ENCODE data around the gene POLD1. TPM values are rescaled to one million over a fixed set of nuclear protein-coding genes. Genes with fewer than 3 reads are reported as not detected.
"Not testable (repeated sequence)": the region's sequence is repeated elsewhere in the genome, so short reads cannot be mapped to it uniquely, and the experiment has no call there.

The POLD1 gene
- total RNA-seq (10 to 100 TPM; 38.4 to 40.8 TPM), polyA plus RNA-seq (10 to 100 TPM; 26.0 to 34.4 (median 33.8) TPM), total RNA-seq (25.4 to 121 (median 43.9) reads per million in 6 experiments)

DNA sequence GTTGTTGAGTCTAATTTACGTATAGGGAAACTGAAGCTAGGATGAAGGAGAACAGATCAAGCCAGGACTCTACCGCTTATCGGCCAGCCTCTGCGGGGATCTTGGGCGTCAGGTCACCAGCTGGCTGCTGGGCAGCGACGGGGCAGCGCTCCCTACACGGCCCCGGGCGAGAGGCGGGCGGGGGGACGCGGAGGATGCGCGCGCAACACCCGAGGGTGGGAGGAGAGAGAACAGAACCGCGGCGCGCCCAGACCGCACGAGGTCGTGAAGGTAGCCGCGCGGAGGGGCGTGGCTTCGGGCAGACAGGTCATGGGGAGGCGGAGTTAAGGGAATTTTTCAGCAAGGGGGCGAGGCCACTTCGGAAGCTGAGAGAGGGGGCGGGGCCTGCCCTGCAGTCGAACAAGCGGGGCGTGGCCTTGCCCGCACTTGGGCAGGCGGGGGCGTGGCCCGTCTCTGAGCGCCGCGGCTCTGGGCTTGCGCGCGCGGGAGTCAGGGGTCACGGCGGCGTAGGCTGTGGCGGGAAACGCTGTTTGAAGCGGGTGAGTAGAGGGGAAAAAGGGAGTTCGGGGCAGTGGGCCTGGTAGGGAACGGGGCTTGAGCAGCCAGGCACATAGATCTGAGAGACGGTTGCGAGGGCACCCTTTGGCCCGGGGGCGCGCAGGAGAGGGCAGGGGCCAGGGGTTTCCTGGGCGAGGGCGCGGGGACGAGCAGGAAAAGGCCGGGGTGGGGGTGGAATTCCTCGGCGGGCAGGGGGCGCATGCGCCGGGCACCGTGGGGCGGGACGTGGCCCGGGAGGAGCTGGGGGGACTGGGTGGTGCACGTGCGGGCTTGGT, at the start of gene POLD1:
Gene POLD1 (plus strand): TSS at position 496 of the 833 bp plus-strand sequence. CDS start 14,505 bp downstream, outside the sequence.
- DNase-seq = peak; percentile 97 to 99 (median 99)
- Mint-ChIP-seq H3K36me3 (peaks cover 0 to 29% (median 0%) of the 10 kb centered on the region in 3 donors), H3K4me3 (peak within 1 kb of the TSS; percentile 92 to 99 (median 96)), H3K9me3 (no peaks in the 10 kb centered on the region), H3K27me3 (peaks cover 0 to 5% (median 0%) of the 10 kb centered on the region in 5 donors), H3K27ac (peak within 1 kb of the TSS; percentile 88 to 98 (median 94)), H3K4me1 (peaks cover 35 to 52% (median 39%) of the 10 kb centered on the region in 4 donors)
- POLR2A ChIA-PET = interaction anchor here (0.6 to 2.6 kb wide), 12 partner anchors 8 to 720 kb away, joined by 3 to 21 read pairs (median 4); partner anchors contain the start of genes JOSD2, NR1H2 and SPIB
- ATAC-seq = peak; percentile 84 to 87

DNA sequence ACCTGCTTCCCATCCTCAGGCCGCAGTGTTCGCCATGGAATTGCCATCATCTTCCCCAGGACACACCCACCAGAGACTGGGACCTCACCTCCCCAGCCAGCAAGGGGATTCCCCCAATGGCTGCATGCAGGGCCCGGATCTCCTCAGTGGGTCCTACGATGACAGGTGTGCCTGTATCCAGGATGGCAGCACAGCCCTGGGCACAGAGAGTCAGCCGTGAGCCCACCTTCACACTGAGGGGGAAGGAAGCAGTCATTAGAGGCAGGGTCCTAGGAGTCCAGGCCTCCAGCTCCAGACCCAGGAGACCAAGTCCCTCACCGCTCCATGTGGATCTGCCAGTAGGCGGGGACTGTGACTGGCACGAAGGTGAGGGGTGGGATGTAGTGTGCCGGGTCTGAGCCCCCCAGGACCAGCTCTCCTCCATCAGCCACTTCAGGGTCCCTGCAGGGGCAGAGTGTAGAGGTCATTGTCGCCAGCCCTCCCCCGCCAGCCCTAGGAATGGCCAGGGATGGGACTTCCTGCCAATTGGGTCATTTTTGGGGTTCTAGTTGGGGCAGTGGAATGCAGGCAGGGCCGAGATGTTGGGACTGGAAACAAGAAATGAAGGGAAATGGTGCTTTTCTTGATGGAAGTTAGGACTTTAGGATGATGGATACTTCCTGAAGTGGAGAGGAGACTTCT, 49.3 kb upstream of the POLD1 start:
- POLR2A ChIA-PET = interaction anchor here (1.5 to 1.9 kb wide), 2 partner anchors 23 to 176 kb away, joined by 5 to 9 read pairs; partner anchors contain the start of gene JOSD2
- peaks cover 0 to 9% (median 0%) of the 10 kb centered on the region in 9 donors for H3K9me3 Mint-ChIP-seq
- H3K27ac Mint-ChIP-seq = peak overlapping the region in 3 of 10 donors; percentile 53 to 88 (median 60)
- DNase-seq (peak in 1 of 10 donors; percentile 53), ATAC-seq (no peak)
- H3K4me1 Mint-ChIP-seq = peaks cover 22 to 53% (median 45%) of the 10 kb centered on the region in 4 donors
- H3K4me3 Mint-ChIP-seq = peak overlapping the region; percentile 12 to 88 (median 56)
- peaks cover 0 to 3% (median 2%) of the 10 kb centered on the region in 3 donors for H3K36me3 Mint-ChIP-seq
- H3K27me3 Mint-ChIP-seq = peaks cover 3 to 62% (median 34%) of the 10 kb centered on the region in 5 donors

DNA sequence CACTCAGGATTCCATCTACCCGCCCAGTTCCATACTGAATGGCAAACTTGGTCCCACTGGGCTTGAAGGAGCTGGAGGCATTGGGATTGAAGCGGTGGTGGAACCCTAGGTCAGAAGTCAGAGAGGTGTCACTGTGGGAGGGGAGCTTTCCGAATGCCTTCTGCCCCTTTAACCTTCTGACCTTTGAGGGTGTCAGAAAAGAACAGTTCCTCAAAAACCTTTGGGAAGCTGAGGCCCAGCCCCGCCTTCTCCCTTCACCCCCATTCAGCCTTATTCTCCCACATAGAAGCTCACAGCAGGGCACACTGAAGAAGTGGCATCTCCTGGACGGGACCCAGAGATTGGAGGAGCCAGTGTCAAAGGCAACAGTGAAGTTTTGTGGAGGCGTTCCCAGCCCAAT, 47.1 kb upstream of the POLD1 start:
- Mint-ChIP-seq H3K4me1 (peaks cover 9 to 55% (median 26%) of the 10 kb centered on the region in 4 donors), H3K27me3 (peaks cover 3 to 44% (median 19%) of the 10 kb centered on the region in 5 donors)
- H3K4me3 Mint-ChIP-seq, ATAC-seq, H3K27ac Mint-ChIP-seq, H3K36me3 Mint-ChIP-seq, POLR2A ChIA-PET, DNase-seq, H3K9me3 Mint-ChIP-seq: not testable (repeated sequence)

DNA sequence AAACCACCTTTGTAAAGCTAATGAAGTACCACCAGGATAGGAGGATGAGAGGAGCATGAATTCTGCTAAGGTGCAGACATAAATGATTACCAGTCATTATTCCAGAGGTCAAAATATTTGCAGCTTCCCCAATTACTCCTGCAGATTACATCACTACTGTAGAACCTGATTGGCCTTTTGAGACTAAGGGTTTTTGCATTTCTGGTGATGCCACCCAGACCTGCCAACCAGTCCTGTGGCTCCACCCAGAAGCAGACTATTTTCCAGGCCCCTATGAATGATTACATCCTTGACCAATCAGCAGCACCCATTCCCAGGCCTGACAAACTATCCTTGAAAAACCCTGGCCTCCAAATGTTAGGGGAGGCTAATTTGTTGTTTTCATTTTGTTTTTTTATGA, 43.8 kb upstream of the POLD1 start:
- Mint-ChIP-seq H3K27me3 (peaks cover 4 to 29% (median 7%) of the 10 kb centered on the region in 5 donors), H3K27ac (no peak overlapping the region), H3K4me1 (peaks cover 0 to 48% (median 3%) of the 10 kb centered on the region in 4 donors), H3K9me3 (peaks cover 0 to 12% (median 5%) of the 10 kb centered on the region in 9 donors), H3K36me3 (peaks cover 0 to 5% (median 4%) of the 10 kb centered on the region in 3 donors), H3K4me3 (no peak overlapping the region)
- peak in 1 of 10 donors; percentile 4 for DNase-seq
- POLR2A ChIA-PET = interaction anchor here (1.1 kb wide), 1 partner anchor 24 kb away, joined by 4 read pairs; no protein-coding TSS in a partner anchor
- ATAC-seq = no peak

DNA sequence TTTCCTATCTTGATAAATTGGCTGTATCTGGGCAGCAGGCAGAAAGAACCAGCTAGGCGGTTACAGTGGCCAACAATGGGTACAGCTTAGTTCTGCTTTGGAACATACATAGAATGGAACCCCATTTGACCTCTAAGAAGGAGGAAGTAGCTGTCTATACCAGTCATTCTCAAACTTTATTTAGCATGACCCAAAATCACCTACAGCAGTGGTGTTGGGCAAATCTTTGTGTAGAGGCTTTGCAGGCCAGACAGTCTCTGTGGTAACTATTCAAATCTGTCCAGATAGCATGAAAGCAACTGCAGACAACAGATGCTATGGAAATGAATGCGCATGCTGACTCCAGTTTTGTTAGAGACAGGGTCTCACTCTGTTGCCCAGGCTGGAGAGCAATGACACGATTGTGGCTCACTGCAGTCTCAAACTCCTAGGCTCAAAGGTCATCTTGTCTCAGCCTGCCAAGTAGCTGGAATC, 43.0 kb upstream of the POLD1 start:
- H3K27me3 Mint-ChIP-seq = peaks cover 0 to 21% (median 6%) of the 10 kb centered on the region in 5 donors
- H3K27ac Mint-ChIP-seq = peak overlapping the region in 2 of 10 donors; percentile 10 to 40
- no peak for DNase-seq
- H3K4me1 Mint-ChIP-seq = peaks cover 0 to 44% (median 0%) of the 10 kb centered on the region in 4 donors
- H3K9me3 Mint-ChIP-seq = peaks cover 0 to 15% (median 5%) of the 10 kb centered on the region in 9 donors
- peak in 1 of 2 donors; percentile 54 for ATAC-seq
- H3K4me3 Mint-ChIP-seq = peak overlapping the region in 1 of 10 donors; percentile 47
- H3K36me3 Mint-ChIP-seq = peaks cover 0 to 5% (median 3%) of the 10 kb centered on the region in 3 donors
- POLR2A ChIA-PET = no interaction called here

DNA sequence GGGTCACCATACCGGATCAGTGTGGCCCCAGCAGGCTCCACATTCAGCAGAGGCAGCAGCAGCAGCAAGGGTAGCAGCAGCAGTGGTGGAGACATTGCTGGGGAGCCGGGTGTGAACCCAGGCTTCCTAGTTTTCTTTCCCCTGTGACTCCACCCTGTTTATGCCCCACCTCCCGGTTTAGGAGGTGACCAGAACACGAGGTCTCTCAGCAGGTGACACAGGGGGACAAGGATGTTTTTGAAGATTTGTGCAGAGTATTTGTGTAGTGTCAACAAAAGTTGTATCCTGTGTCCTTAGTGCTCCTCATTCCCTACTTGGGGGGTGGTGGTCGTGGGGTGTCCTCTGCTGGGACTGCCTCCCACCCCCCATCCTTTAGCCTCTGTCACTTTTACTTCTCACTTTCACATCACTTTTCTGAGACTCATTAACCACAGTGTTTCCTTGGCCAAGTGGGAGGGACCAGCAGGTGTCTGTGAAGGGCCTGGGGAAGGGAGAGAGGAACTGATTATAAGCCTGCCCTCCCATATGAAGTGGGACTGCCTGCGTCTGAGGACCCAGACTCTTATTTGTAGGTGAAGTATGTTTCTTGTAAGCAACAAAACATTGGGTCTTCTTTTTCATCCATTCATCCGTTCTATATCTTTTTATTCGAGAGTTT, 39.4 kb upstream of the POLD1 start:
- peaks cover 0 to 55% (median 0%) of the 10 kb centered on the region in 4 donors for H3K4me1 Mint-ChIP-seq
- POLR2A ChIA-PET = no interaction called here
- peaks cover 0 to 10% (median 1%) of the 10 kb centered on the region in 5 donors for H3K27me3 Mint-ChIP-seq
- peaks cover 0 to 17% (median 5%) of the 10 kb centered on the region in 9 donors for H3K9me3 Mint-ChIP-seq
- DNase-seq (no peak), ATAC-seq (peak in 1 of 2 donors; percentile 52)
- peak overlapping the region in 2 of 10 donors; percentile 40 to 45 for H3K27ac Mint-ChIP-seq
- H3K36me3 Mint-ChIP-seq = peaks cover 0 to 5% (median 3%) of the 10 kb centered on the region in 3 donors
- peak overlapping the region in 2 of 10 donors; percentile 50 to 73 for H3K4me3 Mint-ChIP-seq

DNA sequence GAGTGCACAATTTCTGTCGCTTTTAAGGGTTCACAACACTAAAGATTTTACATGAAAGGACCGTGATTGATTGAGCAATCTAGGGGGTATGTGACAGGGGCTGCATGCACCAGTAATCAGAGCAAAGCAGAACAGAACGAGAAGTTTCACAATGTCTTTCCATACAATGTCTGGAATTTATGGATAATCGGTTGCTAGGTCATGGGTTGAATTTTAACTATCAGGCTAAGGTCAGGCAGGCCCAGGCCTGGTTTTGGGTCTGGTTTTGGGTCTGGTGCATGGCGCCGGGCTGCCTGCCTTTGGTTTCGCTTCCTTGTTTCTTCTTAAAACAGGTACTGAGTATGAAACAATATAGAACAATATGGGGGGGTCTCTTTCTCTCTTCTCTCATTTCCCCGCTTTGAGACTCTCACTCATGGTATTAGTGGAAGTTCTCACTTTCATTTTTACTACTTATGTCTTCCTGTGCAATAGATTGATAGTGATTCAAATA, 37.0 kb upstream of the POLD1 start:
- ATAC-seq, DNase-seq: not testable (repeated sequence)
- POLR2A ChIA-PET = interaction anchor here (1.0 to 1.6 kb wide), 2 partner anchors 9 to 36 kb away, joined by 3 read pairs; no protein-coding TSS in a partner anchor

DNA sequence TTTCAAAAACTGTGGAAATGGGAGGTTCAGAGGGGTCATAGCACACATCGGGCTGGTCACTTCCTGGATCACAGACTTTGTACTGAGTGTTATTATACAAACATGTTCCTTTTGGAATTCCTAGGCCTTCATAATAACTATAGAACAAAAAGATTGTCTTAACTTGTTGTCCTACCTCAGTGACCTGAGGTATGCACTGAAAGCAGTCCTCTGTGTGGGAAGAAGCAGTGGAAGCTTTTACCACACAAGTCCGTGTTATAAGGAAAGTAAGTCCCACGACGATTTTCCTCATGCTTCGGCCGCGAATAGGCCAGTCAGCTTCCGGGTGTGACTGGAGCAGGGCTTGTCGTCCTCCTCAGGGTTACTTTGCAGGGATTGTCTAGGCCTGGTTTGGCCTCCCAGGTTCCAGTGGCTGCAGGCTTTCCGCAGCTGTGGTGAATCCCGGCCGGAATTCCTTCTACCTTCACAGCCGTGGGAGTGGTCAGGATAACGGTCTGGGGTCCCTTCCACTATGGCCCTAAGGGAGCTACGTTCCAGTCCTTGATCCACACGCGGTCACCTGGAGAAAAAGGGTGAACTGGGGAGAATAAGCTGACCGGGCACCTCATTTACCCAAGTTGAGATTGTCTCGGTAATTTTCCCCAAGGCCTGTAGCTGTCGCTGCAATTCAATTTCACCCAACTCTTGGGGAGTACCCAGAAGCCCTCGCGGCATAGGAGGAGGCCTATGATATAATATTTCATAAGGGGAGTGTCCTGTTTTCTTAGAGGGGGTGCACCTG, 34.7 kb upstream of the POLD1 start:
- H3K4me3 Mint-ChIP-seq = no peak overlapping the region

More for the DNA sequence above, 37.0 kb upstream of the POLD1 start:
- peaks cover 0 to 38% (median 0%) of the 10 kb centered on the region in 4 donors for H3K4me1 Mint-ChIP-seq
- peaks cover 0 to 17% (median 5%) of the 10 kb centered on the region in 9 donors for H3K9me3 Mint-ChIP-seq
- peak overlapping the region in 2 of 10 donors; percentile 44 to 55 for H3K27ac Mint-ChIP-seq
- not testable (repeated sequence) for H3K36me3 Mint-ChIP-seq
- H3K27me3 Mint-ChIP-seq = peaks cover 0 to 10% (median 1%) of the 10 kb centered on the region in 5 donors
- peak overlapping the region in 2 of 10 donors; percentile 15 to 43 for H3K4me3 Mint-ChIP-seq

DNA sequence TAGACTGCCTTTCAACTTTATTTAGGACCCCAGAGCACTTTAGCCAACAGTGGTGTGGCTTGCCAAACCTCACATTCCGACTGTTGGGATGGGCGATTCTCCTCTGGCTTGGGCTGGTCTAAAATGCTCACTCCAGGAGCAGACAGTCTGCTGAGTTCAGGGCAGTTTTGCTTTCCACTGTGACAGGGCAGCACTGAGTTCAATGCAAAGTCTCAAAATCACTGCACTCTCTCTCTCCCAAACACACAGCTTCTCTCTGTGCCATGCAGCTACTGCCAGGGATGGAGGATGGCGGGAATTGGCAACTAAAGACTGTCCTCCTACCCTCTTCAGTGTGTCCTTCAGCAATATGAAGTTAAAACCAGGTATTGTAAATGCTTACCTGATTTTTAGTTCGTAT, 31.9 kb upstream of the POLD1 start:
- POLR2A ChIA-PET = no interaction called here
- DNase-seq (no peak), ATAC-seq (no peak)
- Mint-ChIP-seq H3K27ac (peak overlapping the region in 1 of 10 donors; percentile 4), H3K27me3 (peaks cover 0 to 5% (median 0%) of the 10 kb centered on the region in 5 donors), H3K36me3 (no peaks in the 10 kb centered on the region), H3K9me3 (no peaks in the 10 kb centered on the region), H3K4me3 (no peak overlapping the region), H3K4me1 (peaks cover 4 to 16% (median 5%) of the 10 kb centered on the region in 4 donors)

More for the DNA sequence above, 34.7 kb upstream of the POLD1 start:
- Mint-ChIP-seq H3K9me3 (peaks cover 0 to 14% (median 5%) of the 10 kb centered on the region in 9 donors), H3K27ac (no peak overlapping the region), H3K4me1 (peaks cover 0 to 29% (median 0%) of the 10 kb centered on the region in 4 donors), H3K27me3 (peaks cover 0 to 7% (median 0%) of the 10 kb centered on the region in 5 donors), H3K36me3 (peaks cover 0 to 5% (median 3%) of the 10 kb centered on the region in 3 donors)
- no peak for DNase-seq
- POLR2A ChIA-PET = no interaction called here
- ATAC-seq = no peak

DNA sequence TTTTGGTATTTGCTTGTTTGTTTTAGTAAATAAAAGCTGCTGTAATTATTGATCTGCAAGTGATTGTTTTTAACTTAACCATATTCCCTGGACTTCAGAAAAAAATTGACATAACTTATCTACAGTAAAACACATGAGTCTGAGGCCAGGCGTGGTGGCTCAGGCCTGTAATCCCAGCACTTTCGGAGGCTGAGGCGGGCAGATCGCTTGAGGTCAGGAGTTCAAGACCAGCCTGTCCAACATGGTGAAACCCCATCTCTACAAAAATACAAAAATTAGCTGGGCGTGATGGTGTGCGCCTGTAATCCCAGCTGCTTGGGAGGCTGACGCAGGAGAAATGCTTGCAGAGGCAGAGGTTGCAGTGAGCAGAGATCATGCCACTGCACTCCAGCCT, 30.7 kb upstream of the POLD1 start:
- H3K9me3 Mint-ChIP-seq, DNase-seq, ATAC-seq, H3K27me3 Mint-ChIP-seq, POLR2A ChIA-PET, H3K27ac Mint-ChIP-seq, H3K36me3 Mint-ChIP-seq, H3K4me3 Mint-ChIP-seq: not testable (repeated sequence)
- peaks cover 6 to 13% (median 10%) of the 10 kb centered on the region in 4 donors for H3K4me1 Mint-ChIP-seq
